ENCODE data around the gene COPS9.

COPS9 gene

DNA sequence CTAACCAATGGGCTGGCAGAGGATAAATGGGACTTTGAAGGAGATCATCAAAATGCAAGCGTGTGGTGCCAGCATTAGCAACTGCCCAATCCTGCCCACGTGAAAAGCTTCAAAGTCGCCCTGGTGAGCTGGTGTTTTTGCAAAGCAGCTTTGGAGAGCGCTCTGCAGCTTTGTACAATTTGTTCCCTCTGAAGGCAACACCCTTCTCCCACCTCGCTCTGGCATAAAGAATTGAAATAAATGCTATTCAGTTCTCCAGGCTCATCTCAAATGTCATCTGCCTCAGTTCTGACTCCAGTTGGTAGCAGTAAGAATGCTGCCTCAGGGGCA lies 3.5 kb downstream of the COPS9 start:
- DNase-seq (ENCODE audit: extremely low spot score): no peak
- ChIA-PET CTCF (no interaction called here), POLR2A (no interaction called here)
- TF ChIP-seq BHLHE40 (IDR thresholded peaks at IDR 0.05; ENCODE audit: borderline replicate concordance) (no peak), FOXA1 (IDR thresholded peaks at IDR 0.05) (no peak), FOXK2 (IDR thresholded peaks at IDR 0.05) (no peak), ARNT (IDR thresholded peaks at IDR 0.05) (no peak), TARDBP (IDR thresholded peaks at IDR 0.05) (no peak)

DNA sequence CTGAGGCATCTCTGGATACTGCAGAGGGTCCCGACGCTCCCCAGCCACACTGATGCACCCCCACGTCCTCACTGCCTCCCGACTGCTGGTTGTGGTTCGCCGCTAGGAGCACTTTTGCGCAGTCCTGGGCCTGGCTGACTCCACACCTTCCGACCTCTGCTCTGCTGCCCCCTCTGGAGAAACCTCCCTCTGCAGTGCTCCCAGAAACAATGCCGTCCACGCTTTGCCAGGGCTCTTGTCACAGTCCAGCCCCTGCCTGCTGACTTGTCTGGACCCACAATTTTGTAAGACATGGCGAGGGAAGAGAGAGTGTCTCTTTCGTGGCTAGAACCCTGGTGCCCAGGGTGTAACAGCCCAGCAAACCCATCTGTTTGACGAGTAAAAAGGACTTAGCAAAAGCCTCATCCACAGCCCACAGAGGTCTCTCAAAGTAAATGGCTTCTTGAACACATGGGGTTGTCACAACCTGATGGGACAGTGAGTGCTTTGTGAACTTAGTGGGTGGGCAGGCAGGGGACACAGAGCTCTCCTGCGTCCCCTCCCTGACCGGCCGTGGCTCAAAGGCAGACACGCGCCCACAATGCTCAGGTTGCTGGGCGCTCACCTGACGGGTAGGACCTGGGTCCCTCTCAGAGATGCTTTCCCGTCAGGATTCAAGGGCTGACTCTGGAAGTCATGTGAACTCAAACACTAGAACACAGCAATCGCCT lies 4.0 kb downstream of the COPS9 start:
- TF ChIP-seq ZNF384 (IDR thresholded peaks at IDR 0.05) (no peak), LEF1 (IDR thresholded peaks at IDR 0.05; ENCODE audit: borderline replicate concordance) (no peak), ARNT (IDR thresholded peaks at IDR 0.05) (no peak), FOXK2 (IDR thresholded peaks at IDR 0.05) (no peak), FOXM1 (IDR thresholded peaks at IDR 0.05; ENCODE audit: borderline replicate concordance) (no peak), SUZ12 (IDR thresholded peaks at IDR 0.05) (no peak), NFRKB (IDR thresholded peaks at IDR 0.05) (no peak), L3MBTL2 (conservative IDR thresholded peaks at IDR 0.05) (no peak), BHLHE40 (IDR thresholded peaks at IDR 0.05; ENCODE audit: borderline replicate concordance) (no peak), HDGF (IDR thresholded peaks at IDR 0.05; ENCODE audit: borderline replicate concordance) (no peak), SP1 (IDR thresholded peaks at IDR 0.05) (no peak), TARDBP (IDR thresholded peaks at IDR 0.05) (no peak), CTBP1 (IDR thresholded peaks at IDR 0.05; ENCODE audit: borderline replicate concordance) (no peak), FOXA1 (IDR thresholded peaks at IDR 0.05) (no peak), ELF4 (IDR thresholded peaks at IDR 0.05) (no peak)
- TF ChIP-seq, protein P1, sequence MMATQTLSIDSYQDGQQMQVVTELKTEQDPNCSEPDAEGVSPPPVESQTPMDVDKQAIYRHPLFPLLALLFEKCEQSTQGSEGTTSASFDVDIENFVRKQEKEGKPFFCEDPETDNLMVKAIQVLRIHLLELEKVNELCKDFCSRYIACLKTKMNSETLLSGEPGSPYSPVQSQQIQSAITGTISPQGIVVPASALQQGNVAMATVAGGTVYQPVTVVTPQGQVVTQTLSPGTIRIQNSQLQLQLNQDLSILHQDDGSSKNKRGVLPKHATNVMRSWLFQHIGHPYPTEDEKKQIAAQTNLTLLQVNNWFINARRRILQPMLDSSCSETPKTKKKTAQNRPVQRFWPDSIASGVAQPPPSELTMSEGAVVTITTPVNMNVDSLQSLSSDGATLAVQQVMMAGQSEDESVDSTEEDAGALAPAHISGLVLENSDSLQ (IDR thresholded peaks at IDR 0.05): no peak
- ChIA-PET CTCF (no interaction called here), POLR2A (no interaction called here)
- DNase-seq (ENCODE audit: extremely low spot score): no peak

DNA sequence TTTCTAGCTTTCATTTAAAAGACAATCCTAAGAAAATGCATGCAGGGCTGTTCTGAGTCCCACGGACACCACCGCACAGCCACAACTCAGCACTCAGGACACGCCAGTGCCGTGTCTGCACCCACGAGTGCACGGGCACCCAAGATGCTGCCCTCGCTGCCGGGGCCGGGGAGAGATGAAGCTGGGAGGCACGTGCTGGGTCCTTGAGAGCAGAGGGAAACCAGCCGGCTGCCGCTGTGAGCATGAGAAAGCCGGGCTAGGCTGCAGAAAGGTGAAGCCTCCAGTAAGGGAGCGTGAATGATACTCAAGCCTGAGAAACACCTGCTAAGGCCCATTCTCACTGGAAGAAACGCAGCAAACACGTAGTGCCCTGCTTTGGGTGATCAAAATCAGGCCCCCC lies 4.8 kb downstream of the COPS9 start:
- POLR2A ChIA-PET: no interaction called here
- CTCF ChIA-PET: no interaction called here
- no peak for DNase-seq (ENCODE audit: extremely low spot score)
- TF ChIP-seq SP1 (IDR thresholded peaks at IDR 0.05): no peak
- TF ChIP-seq HDGF (IDR thresholded peaks at IDR 0.05; ENCODE audit: borderline replicate concordance): no peak
- TF ChIP-seq ARNT (IDR thresholded peaks at IDR 0.05): no peak
- TF ChIP-seq FOXA1 (IDR thresholded peaks at IDR 0.05): no peak
- no peak for TF ChIP-seq CTBP1 (IDR thresholded peaks at IDR 0.05; ENCODE audit: borderline replicate concordance)
- TF ChIP-seq SUZ12 (IDR thresholded peaks at IDR 0.05): no peak
- TF ChIP-seq BHLHE40 (IDR thresholded peaks at IDR 0.05; ENCODE audit: borderline replicate concordance): no peak

DNA sequence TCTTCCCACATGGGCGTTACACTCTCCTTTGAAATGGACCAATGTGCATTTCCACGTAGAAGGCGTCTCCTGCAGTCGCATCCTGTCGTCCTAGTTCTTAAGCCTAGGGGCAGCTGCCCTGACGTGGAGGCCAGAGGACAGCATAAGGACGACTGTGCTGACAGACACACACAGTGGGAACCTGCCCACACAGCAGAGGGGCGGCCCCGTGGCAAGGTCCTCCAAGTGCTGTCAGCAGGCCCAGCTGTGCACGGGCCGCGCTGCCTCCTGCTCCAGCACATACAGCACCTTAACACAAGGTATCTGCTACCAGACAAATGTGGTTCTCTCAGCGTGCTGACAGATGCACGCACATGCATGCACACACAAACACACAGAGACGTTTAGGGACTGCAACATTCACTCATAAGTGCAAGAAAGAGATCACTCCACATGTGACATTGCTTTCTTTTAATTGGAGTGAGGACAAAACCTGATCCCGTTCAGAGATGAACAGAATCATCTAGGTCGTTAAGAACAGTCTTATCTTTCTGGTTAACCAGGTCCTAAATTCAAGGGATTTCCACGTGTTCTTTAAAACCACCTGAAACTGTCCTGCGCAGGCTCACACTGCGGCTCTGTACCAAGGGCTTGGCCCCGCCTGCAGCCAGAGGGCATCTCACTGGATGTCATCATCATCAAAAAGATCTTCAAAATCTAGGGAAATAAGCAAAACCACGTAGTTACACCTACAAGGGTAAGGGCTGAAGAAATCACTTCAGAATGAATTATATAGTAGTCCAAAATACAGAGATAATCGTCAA lies 5.5 kb downstream of the COPS9 start:
- ChIA-PET CTCF (no interaction called here), POLR2A (no interaction called here)
- TF ChIP-seq SUZ12 (IDR thresholded peaks at IDR 0.05) (no peak), ELF4 (IDR thresholded peaks at IDR 0.05) (no peak), NFRKB (IDR thresholded peaks at IDR 0.05) (no peak), FOXA1 (IDR thresholded peaks at IDR 0.05) (no peak), L3MBTL2 (conservative IDR thresholded peaks at IDR 0.05) (no peak), ZNF384 (IDR thresholded peaks at IDR 0.05) (no peak), HDGF (IDR thresholded peaks at IDR 0.05; ENCODE audit: borderline replicate concordance) (no peak), BHLHE40 (IDR thresholded peaks at IDR 0.05; ENCODE audit: borderline replicate concordance) (no peak), ARNT (IDR thresholded peaks at IDR 0.05) (no peak), LEF1 (IDR thresholded peaks at IDR 0.05; ENCODE audit: borderline replicate concordance) (no peak), FOXK2 (IDR thresholded peaks at IDR 0.05) (no peak), SP1 (IDR thresholded peaks at IDR 0.05) (no peak), FOXM1 (IDR thresholded peaks at IDR 0.05; ENCODE audit: borderline replicate concordance) (no peak), CTBP1 (IDR thresholded peaks at IDR 0.05; ENCODE audit: borderline replicate concordance) (no peak), TARDBP (IDR thresholded peaks at IDR 0.05) (no peak)
- TF ChIP-seq, protein P1 (IDR thresholded peaks at IDR 0.05): no peak
- DNase-seq (ENCODE audit: extremely low spot score): no peak

DNA sequence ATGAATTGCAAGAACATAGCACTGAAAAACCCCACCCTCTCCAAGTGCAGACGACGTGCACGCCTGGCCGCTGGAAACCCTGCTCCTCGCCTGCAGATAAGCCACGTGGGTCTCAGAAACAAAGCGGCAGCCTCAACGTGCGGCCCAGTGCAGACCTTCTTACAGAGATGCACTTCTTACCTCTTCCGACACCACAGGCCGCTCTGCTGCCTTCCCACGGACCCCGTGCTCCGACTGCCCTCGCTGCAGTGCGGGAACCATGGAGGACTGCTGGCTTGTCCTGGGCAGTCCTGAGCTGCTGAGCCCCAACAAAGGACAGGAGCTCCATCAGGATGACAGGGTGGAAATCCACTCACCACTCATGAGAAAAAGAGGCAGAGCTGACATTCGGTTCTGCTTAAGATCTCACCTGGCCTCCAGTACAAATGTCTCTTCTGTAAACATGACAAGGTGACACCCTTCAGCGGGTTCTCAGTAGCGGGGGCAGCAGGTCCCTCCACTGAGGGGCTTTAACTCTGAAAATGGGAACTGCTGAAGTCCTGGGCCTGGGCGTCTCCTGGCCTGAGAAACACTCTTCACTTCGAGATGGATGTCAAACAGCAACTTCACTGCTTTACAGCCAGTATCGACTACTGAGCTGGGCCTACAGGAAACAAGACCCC lies 6.2 kb downstream of the COPS9 start:
- no peak for DNase-seq (ENCODE audit: extremely low spot score)
- POLR2A ChIA-PET: no interaction called here
- TF ChIP-seq ARNT (IDR thresholded peaks at IDR 0.05) (no peak), FOXK2 (IDR thresholded peaks at IDR 0.05) (no peak), TARDBP (IDR thresholded peaks at IDR 0.05) (no peak), L3MBTL2 (conservative IDR thresholded peaks at IDR 0.05) (no peak)
- CTCF ChIA-PET: no interaction called here

DNA sequence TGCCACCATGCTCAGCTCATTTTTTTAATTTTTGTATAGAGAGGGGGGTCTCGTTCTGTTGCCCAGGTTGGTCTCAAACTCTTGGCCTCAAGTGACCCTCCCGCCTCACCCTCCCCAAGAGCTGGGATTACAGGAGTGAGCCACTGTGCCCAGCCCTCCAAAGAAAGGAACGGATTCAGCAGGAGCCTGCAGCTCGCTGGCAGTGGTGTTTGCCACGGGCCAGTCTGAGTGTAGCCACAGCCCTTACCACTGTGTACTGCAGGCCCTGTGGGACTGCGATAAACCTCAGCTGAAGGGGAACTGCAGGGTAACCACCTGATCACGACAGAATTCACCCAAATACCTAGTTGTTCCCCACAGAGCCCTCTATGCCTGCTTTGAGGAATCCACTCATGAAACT lies 6.8 kb downstream of the COPS9 start:
- ChIA-PET CTCF (no interaction called here), POLR2A (no interaction called here)
- DNase-seq (ENCODE audit: extremely low spot score): no peak
- TF ChIP-seq SP1 (IDR thresholded peaks at IDR 0.05) (no peak), LEF1 (IDR thresholded peaks at IDR 0.05; ENCODE audit: borderline replicate concordance) (no peak), L3MBTL2 (conservative IDR thresholded peaks at IDR 0.05) (no peak), NFRKB (IDR thresholded peaks at IDR 0.05) (no peak), FOXM1 (IDR thresholded peaks at IDR 0.05; ENCODE audit: borderline replicate concordance) (no peak), BHLHE40 (IDR thresholded peaks at IDR 0.05; ENCODE audit: borderline replicate concordance) (no peak), HDGF (IDR thresholded peaks at IDR 0.05; ENCODE audit: borderline replicate concordance) (no peak), ZNF384 (IDR thresholded peaks at IDR 0.05) (no peak), SUZ12 (IDR thresholded peaks at IDR 0.05) (no peak), FOXA1 (IDR thresholded peaks at IDR 0.05) (no peak), ARNT (IDR thresholded peaks at IDR 0.05) (no peak), FOXK2 (IDR thresholded peaks at IDR 0.05) (no peak)
- TF ChIP-seq, protein P1 (IDR thresholded peaks at IDR 0.05): no peak
